Measurements from ENCODE around the gene MLXIPL. TPM values are rescaled to one million over a fixed set of nuclear protein-coding genes. Genes with fewer than 3 reads are reported as not detected.

The MLXIPL gene
- total and polyA plus RNA-seq, 2 donors (not counting 3 experiments of a cell fraction or from before 2014, with no cell fraction given): not detected

DNA sequence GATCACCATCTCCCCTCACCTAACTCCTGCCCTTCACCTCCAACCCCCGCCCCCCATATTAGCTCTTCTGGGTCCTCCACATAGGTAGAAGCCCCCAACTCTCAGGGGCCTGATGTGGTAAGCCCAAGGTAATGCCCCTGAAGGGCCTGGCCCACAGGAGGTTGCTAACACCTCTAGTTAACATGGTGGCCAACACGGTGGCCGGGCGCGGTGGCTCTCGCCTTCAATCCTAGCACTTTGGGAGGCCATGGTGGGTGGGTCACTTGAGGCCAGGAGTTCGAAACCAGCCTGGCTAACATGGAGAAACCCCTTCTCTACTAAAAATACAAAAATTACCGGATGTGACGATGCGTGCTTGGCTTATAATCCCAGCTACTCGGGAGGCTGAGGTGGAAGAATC, 954 bp upstream of the MLXIPL start:
- Histone ChIP-seq H3K27me3 (ENCODE audit: control insufficient read depth in 2 of 2, insufficient read depth in 2 of 2, low read length in 2 of 2) (peaks cover 28 to 39% of the 10 kb centered on the region in 2 experiments), H3K9me1 (replicated peaks; ENCODE audit: control insufficient read depth, extremely low read depth, insufficient read depth, low read length) (no peaks in the 10 kb centered on the region), H3K9me3 (replicated peaks; ENCODE audit: control insufficient read depth, insufficient read depth, low read length) (no peaks in the 10 kb centered on the region), H4K20me1 (replicated peaks; ENCODE audit: control insufficient read depth, extremely low read depth, insufficient read depth, low read length) (no peaks in the 10 kb centered on the region), H3K4me3 (replicated peaks in 1 of 3; ENCODE audit: insufficient read depth in 1 of 3, low read depth in 1 of 3, low read length in 3 of 3) (no peak overlapping the region), H3K4me2 (ENCODE audit: insufficient read depth, low read length) (no peak overlapping the region), H2AFZ (ENCODE audit: low read depth, low read length) (no peak overlapping the region), H3K4me1 (ENCODE audit: control insufficient read depth, extremely low read depth, insufficient read depth, low read length) (peaks cover 3% of the 10 kb centered on the region), H3K36me3 (ENCODE audit: control insufficient read depth in 2 of 2, extremely low read depth in 1 of 2, insufficient read depth in 2 of 2, low read length in 2 of 2) (no peaks in the 10 kb centered on the region), H3K79me2 (ENCODE audit: control insufficient read depth, insufficient read depth, low read length) (no peaks in the 10 kb centered on the region), H3K9ac (replicated peaks; ENCODE audit: extremely low read depth, insufficient read depth, low read length) (no peak overlapping the region), H3K27ac (ENCODE audit: insufficient read depth, low read depth, low read length) (no peak overlapping the region)
- no TSS peak for BruUV-seq (replicated peaks)
- intact Hi-C loops (cut with micrococcal nuclease): loop anchor here (5.0 kb wide), 1 partner anchor 42 kb away; the partner anchor contains the start of gene VPS37D
- TF ChIP-seq JUN (IDR thresholded peaks at IDR 0.05; ENCODE audit: borderline replicate concordance, insufficient read depth, insufficient read length, low read depth) (no peak), GATA2 (IDR thresholded peaks at IDR 0.05; ENCODE audit: insufficient read depth, insufficient read length, low read depth, low read length) (no peak), EZH2 (IDR thresholded peaks at IDR 0.05; ENCODE audit: borderline replicate concordance, low read depth, low read length, severe bottlenecking) (no peak), POLR2AphosphoS5 (IDR thresholded peaks at IDR 0.05; ENCODE audit: insufficient read depth, low read depth, low read length) (no peak), POLR2A (IDR thresholded peaks at IDR 0.05; ENCODE audit: low read depth, low read length) (no peak), MYC (IDR thresholded peaks at IDR 0.05; ENCODE audit: low read depth, low read length) (no peak), FOS (IDR thresholded peaks at IDR 0.05; ENCODE audit: borderline replicate concordance, insufficient read depth, low read length) (no peak)
- TF ChIP-seq, protein P1, sequence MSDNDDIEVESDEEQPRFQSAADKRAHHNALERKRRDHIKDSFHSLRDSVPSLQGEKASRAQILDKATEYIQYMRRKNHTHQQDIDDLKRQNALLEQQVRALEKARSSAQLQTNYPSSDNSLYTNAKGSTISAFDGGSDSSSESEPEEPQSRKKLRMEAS (IDR thresholded peaks at IDR 0.05; ENCODE audit: insufficient read depth, insufficient read length): no peak
- TF ChIP-seq, protein P2, sequence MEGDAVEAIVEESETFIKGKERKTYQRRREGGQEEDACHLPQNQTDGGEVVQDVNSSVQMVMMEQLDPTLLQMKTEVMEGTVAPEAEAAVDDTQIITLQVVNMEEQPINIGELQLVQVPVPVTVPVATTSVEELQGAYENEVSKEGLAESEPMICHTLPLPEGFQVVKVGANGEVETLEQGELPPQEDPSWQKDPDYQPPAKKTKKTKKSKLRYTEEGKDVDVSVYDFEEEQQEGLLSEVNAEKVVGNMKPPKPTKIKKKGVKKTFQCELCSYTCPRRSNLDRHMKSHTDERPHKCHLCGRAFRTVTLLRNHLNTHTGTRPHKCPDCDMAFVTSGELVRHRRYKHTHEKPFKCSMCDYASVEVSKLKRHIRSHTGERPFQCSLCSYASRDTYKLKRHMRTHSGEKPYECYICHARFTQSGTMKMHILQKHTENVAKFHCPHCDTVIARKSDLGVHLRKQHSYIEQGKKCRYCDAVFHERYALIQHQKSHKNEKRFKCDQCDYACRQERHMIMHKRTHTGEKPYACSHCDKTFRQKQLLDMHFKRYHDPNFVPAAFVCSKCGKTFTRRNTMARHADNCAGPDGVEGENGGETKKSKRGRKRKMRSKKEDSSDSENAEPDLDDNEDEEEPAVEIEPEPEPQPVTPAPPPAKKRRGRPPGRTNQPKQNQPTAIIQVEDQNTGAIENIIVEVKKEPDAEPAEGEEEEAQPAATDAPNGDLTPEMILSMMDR (IDR thresholded peaks at IDR 0.05; ENCODE audit: extremely low read depth in 1 of 2, insufficient read depth in 1 of 2, low read depth in 1 of 2, low read length in 2 of 2): no peak
- dilution Hi-C loops (cut with MboI; ENCODE audit: extremely low pct_ligation_motif_present, low sequenced_read_pairs): no loop called here
- no peak for FAIRE-seq
- POLR2A ChIA-PET: no interaction called here
- DNase-seq (ENCODE audit: low read depth, low spot score): no peak
- CTCF ChIA-PET: interaction anchor here (1.1 to 1.7 kb wide), 2 partner anchors 19 to 100 kb away, joined by 5 to 7 read pairs; no protein-coding TSS in a partner anchor

All from endothelial cell of umbilical vein (primary cell).